IPS-18a (cell line): ENCODE data around the gene GLB1L.
"Not testable (repeated sequence)": the region's sequence is repeated elsewhere in the genome, so short reads cannot be mapped to it uniquely, and the experiment has no call there.

Source experiments
- H3K27ac ChIP-seq: one replicate; pipeline ENCODE4 v1.5.1; 2013; ENCODE audit warnings: low read length
- H3K27me3 ChIP-seq: one replicate; pipeline ENCODE4 v1.6.1; 2013; ENCODE audit warnings: mild to moderate bottlenecking, low read length; ENCODE audit not compliant: control insufficient read depth, insufficient read depth
- H3K36me3 ChIP-seq: one replicate; pipeline ENCODE4 v1.6.1; 2013; ENCODE audit warnings: low read depth, low read length; ENCODE audit not compliant: control insufficient read depth
- H3K4me1 ChIP-seq: one replicate; pipeline ENCODE4 v1.6.1; 2013; ENCODE audit warnings: low read depth, low read length; ENCODE audit not compliant: control insufficient read depth
- H3K4me3 ChIP-seq: one replicate; pipeline ENCODE4 v1.5.1; 2013; ENCODE audit warnings: low read length
- H3K9ac ChIP-seq: one replicate; pipeline ENCODE4 v1.6.1; 2013; ENCODE audit warnings: mild to moderate bottlenecking, low read length, moderate library complexity
- H3K9me3 ChIP-seq: one replicate; pipeline ENCODE4 v1.6.1; 2013; ENCODE audit warnings: low read depth, low read length; ENCODE audit not compliant: control insufficient read depth

The GLB1L gene

GRCh38 chr2:219206328-219207133, 38.7 kb downstream of the GLB1L start, which contains the start of gene ZFAND2B:
Gene ZFAND2B (plus strand): TSS chr2:219206782. CDS start chr2:219206988, 206 bp downstream.
- Histone ChIP-seq H3K9me3 (no peaks in the 10 kb centered on the region), H3K27me3 (no peaks in the 10 kb centered on the region), H3K4me3 (peak within 1 kb of the TSS; percentile 71), H3K9ac (peak within 1 kb of the TSS; percentile 29), H3K4me1 (peaks cover 3% of the 10 kb centered on the region), H3K27ac (no peak within 1 kb of the TSS), H3K36me3 (peaks cover 26% of the 10 kb centered on the region)

GRCh38 chr2:219205981-219206327, 39.3 kb downstream of the GLB1L start:
- Histone ChIP-seq H3K27me3 (no peaks in the 10 kb centered on the region), H3K9me3 (no peaks in the 10 kb centered on the region), H3K27ac (no peak overlapping the region), H3K4me1 (peaks cover 3% of the 10 kb centered on the region), H3K36me3 (peaks cover 23% of the 10 kb centered on the region), H3K4me3 (peak overlapping the region; percentile 71), H3K9ac (peak overlapping the region; percentile 29)

GRCh38 chr2:219205165-219205538, 40.1 kb downstream of the GLB1L start:
- Histone ChIP-seq H3K4me1 (peaks cover 3% of the 10 kb centered on the region), H3K36me3 (peaks cover 15% of the 10 kb centered on the region), H3K27ac (no peak overlapping the region), H3K27me3 (no peaks in the 10 kb centered on the region), H3K4me3 (no peak overlapping the region), H3K9me3 (no peaks in the 10 kb centered on the region), H3K9ac (no peak overlapping the region)

- H3K4me1 ChIP-seq: peaks cover 3% of the 10 kb centered on the region
- H3K9me3 ChIP-seq: no peaks in the 10 kb centered on the region
- H3K27ac ChIP-seq: no peak overlapping the region
Observed at GRCh38 chr2:219204425-219205164, 40.6 kb downstream of the GLB1L start.

GRCh38 chr2:219201331-219201730, 43.9 kb downstream of the GLB1L start:
- H3K27ac ChIP-seq, H3K4me1 ChIP-seq: not testable (repeated sequence)

More at GRCh38 chr2:219204425-219205164, 40.6 kb downstream of the GLB1L start:
- Histone ChIP-seq H3K27me3 (no peaks in the 10 kb centered on the region), H3K36me3 (peaks cover 10% of the 10 kb centered on the region), H3K9ac (no peak overlapping the region), H3K4me3 (no peak overlapping the region)

GRCh38 chr2:219200502-219201326, 44.5 kb downstream of the GLB1L start:
- not testable (repeated sequence) for H3K4me3 ChIP-seq, H3K9me3 ChIP-seq, H3K9ac ChIP-seq, H3K27ac ChIP-seq, H3K36me3 ChIP-seq, H3K27me3 ChIP-seq, H3K4me1 ChIP-seq

More at GRCh38 chr2:219201331-219201730, 43.9 kb downstream of the GLB1L start:
- not testable (repeated sequence) for H3K4me3 ChIP-seq, H3K9me3 ChIP-seq, H3K36me3 ChIP-seq, H3K9ac ChIP-seq, H3K27me3 ChIP-seq

- H3K4me1 ChIP-seq: no peaks in the 10 kb centered on the region
- H3K9ac ChIP-seq: no peak overlapping the region
- no peaks in the 10 kb centered on the region for H3K27me3 ChIP-seq
- H3K4me3 ChIP-seq: no peak overlapping the region
- no peaks in the 10 kb centered on the region for H3K9me3 ChIP-seq
- no peaks in the 10 kb centered on the region for H3K36me3 ChIP-seq
- no peak overlapping the region for H3K27ac ChIP-seq
Observed at GRCh38 chr2:219199470-219200211, 45.6 kb downstream of the GLB1L start.

- no peak overlapping the region for H3K4me3 ChIP-seq
- H3K9me3 ChIP-seq: no peaks in the 10 kb centered on the region
- H3K27me3 ChIP-seq: no peaks in the 10 kb centered on the region
- no peak overlapping the region for H3K27ac ChIP-seq
- H3K4me1 ChIP-seq: no peaks in the 10 kb centered on the region
- no peaks in the 10 kb centered on the region for H3K36me3 ChIP-seq
- no peak overlapping the region for H3K9ac ChIP-seq
Observed at GRCh38 chr2:219198974-219199373, 46.3 kb downstream of the GLB1L start.

- Histone ChIP-seq H3K4me1 (no peaks in the 10 kb centered on the region), H3K4me3 (no peak overlapping the region), H3K27me3 (no peaks in the 10 kb centered on the region), H3K9me3 (no peaks in the 10 kb centered on the region), H3K36me3 (no peaks in the 10 kb centered on the region), H3K9ac (no peak overlapping the region), H3K27ac (no peak overlapping the region)
Observed at GRCh38 chr2:219197388-219197787, 47.9 kb downstream of the GLB1L start.

- no peaks in the 10 kb centered on the region for H3K27me3 ChIP-seq
- no peak overlapping the region for H3K27ac ChIP-seq
- H3K9ac ChIP-seq: no peak overlapping the region
- no peaks in the 10 kb centered on the region for H3K4me1 ChIP-seq
- H3K9me3 ChIP-seq: no peaks in the 10 kb centered on the region
- H3K36me3 ChIP-seq: peaks cover 11% of the 10 kb centered on the region
- H3K4me3 ChIP-seq: no peak overlapping the region
Observed at GRCh38 chr2:219186754-219187456, 58.3 kb downstream of the GLB1L start.
